Head of caudate nucleus (tissue), 42 donors: ENCODE measurements around the gene TMEM183A.

Source experiments
- DNase-seq, 42 donors: peaks; one replicate each; pipeline versions ENCODE4 v3.0.0 to v3.0.0-alpha.2; 2020 to 2021; ENCODE audit warnings: mixed read lengths in 7 of 42
- intact Hi-C: fragments of 100-400 bp; cut with DNase I; formaldehyde crosslinking; loops from one replicate; pipeline ENCODE4 v1.15.0; 2022

TMEM183A gene

DNA sequence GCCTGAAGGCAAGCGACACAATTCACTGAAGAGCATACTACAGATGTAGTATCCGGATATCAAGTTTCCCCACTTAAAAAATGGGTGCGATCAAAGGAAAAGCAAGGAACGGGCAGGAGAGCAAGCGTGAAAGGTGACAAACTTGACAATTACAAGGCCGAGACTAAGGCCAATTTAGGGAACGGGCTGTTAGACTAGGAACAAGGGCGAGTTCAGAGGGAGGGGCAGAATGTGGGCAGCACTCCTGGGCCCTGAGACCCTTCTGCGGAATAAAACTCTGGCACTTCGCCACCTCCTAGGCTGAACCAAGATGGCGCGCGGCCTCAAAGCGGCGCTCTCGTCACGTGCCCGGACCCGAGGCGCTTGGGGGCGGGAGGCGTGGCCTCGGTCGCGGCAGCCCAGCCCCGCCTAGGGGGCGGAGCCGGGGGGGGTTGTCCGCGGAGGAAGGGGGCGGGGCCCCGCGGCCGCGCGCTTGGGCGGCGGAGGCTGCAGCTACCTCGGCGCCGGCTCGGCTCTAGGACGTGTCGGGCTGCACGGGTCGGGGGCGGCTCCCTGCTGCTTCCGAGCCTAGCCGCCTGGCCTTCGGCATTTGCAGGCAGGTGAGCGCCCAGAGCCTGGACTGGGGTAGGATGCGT lies 19.0 kb downstream of the TMEM183A start, which contains the start of gene PPFIA4:
Gene PPFIA4, plus strand, starts transcription at position 461 of the 635 bp plus-strand sequence. CDS start 12,518 bp downstream, outside the sequence.
- intact Hi-C loops = no loop called here
- peak; percentile 62 to 95 (median 90) for DNase-seq

DNA sequence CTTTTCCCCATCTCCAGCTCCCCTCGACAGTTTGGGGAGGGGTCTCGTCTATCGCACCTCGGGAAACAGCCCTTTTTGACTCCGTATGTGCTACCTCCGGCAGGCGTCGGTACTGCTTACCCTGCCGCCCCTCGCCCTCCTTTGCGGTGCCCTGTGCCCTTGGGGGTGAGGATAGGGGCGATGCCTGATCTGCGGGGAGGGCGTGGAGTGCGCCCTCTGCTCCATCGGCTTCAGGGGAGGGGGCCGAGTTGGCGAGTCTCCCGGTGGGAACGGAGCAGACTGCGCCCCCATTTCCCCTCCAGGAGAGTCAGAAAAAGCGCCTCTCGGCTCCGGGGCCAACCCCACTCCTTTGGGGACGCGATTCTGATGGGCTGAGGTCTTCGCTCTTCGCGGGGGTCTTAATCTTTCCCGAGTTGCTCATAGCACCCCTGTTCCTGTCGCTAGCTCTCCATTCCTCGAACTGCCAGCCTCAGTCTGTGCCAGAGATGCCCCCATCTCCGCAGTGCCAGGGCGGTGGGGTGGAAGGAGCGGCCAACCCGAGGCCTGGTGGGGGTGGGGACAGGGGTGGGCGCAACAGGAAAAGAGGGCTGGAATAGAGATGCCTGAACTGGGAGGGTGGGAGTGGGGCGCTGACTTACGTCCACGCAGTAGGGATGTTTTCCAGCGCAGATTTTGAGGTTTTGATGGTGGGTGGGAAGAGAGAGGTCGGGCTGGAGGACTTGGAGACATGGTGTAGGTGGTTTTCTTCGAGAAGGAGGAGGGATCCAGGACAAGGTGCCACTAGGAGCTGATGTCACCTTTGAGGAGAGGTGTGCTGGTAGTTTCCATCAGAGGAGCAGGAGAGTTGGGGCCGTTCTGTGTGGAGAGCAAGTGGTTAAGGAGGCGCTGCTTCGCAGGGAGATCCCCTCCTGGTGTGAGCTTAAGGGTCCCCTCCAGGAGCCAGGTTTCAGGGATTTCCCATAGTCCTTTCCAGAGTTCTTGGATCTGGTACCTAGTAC lies 19.8 kb downstream of the TMEM183A start:
- intact Hi-C loops = no loop called here
- peak in 9 of 42 donors; percentile 31 to 62 (median 47) for DNase-seq

DNA sequence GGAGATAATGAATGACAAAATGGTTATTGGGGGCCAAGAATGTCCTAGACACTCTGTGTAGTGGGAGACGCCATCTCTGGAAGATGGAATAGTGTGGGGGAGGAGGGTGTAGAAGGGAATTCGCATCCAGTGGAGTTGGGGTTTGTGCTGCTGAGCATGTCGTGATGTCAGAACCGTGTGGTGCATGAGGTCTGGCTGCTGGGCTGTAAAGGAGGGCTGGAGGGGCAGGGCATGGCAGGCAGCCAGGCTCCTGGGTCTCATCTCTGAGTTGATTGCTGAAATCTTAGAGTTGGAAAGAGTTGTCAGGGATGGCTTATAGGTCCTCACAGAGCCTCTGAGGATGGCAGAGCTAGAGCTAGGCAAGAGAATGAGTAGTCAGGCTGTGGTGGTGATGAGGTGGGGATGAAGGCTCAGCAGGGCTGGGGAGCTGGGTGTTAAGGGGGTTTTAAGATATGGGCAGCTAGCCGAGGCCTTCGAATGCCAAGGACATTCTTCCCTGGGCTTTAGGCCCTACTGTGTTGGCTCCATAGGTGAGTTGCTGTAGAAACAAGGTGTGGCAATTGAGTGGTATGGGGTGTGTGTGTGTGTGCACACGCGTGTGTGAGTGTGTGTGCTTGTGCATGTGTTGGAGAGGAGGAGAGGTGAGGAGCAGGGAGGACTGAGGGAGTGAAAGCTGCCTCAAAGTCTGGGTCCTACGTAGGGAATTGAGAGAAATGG lies 21.1 kb downstream of the TMEM183A start:
- intact Hi-C loops = no loop called here
- DNase-seq = peak in 3 of 42 donors; percentile 19 to 67 (median 64)

DNA sequence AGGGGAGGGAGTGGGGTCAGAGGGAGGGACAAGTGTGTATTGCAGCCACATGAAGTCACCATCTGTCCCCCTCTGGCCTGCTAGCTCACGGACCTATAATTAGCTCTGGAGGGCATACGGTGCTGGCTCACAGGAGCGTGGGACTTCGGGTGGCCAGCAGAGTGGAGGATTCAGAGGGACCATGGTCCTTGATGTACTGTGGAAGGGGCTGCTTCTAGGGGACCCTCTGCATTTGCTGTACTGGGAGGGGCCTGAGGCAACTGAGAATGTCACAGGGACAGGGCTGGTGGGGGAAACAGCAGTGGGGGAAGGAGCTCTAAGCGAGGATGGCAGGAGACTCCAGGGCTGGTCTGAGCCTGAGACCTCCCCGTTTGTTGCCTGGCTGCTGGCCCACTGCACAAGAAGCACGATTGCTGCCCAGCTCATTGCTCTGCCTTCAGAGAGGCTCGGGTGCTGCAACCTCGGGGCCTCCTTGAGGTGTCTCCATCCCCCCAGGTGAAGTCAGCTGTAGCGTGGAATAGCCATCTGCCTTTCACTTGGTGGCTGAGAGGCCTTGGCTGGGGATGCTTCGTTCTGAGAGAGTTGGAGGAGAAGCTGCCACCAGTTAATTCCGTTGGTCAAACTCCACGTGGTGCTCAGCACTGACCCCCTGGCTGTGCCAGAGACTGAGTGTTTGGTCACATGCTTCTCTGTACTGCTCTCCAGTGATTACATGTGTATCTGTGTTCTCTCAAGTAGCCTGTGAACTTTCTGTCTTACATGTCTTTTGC lies 21.8 kb downstream of the TMEM183A start:
- intact Hi-C loops = no loop called here
- no peak for DNase-seq

DNA sequence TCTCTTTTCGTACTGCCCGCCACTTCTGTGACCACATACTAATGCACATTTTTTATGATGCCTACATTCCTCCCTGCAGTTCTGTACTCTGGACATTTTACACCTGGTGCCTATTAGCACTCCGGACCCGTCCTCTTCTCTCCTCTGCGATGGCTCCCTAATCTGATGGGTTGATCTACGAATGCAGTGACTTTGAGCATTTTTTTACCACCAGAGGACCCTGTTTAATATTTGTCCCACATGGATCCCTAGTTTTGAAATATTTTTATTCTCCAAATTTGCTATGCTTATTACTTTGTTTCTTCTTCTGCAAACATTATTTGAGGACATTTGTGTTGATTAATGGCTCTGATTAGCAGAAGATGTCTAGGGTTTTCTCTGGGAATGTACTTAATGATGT lies 24.3 kb downstream of the TMEM183A start:
- intact Hi-C loops = no loop called here
- no peak for DNase-seq

DNA sequence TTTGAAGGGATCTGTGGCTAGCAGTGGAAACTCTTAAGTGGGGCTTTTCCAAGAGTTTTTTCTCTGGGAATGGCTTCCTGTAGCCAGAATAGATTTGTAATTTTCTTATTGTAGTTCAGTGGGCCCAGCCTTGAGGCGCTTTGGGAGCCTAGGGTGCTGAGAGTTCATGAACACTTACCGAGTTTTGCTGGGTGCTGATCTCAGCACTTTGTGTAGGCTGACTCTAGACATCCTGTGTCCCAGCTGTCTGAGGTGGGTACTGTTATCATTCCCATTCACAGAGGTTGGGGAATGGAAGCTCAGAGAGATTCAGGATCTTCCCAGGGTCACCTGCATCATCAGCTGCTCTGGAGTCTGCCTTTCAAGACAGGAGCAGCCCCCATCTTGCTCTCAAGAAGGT lies 26.1 kb downstream of the TMEM183A start:
- intact Hi-C loops = no loop called here
- peak in 1 of 42 donors; percentile 46 for DNase-seq

DNA sequence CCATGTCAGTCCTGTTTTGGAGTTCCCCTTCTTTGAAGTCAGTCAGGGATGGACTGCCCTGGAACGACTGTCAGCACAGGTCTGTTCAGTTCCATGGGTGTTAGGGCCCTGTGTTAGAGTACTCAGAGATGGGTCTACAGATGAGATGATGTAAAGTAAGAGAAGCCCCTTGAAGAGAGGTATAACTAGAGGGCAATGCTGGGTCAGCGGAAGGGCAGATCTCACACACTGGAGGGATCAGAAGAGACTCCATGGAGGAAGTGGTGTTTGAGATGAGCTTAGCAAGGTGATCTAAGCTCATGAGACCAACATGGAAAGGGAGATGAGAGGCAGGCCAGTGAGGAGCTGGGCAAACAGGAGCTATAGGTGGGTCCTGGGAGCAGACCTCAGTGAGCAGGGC lies 26.7 kb downstream of the TMEM183A start:
- DNase-seq = no peak

DNA sequence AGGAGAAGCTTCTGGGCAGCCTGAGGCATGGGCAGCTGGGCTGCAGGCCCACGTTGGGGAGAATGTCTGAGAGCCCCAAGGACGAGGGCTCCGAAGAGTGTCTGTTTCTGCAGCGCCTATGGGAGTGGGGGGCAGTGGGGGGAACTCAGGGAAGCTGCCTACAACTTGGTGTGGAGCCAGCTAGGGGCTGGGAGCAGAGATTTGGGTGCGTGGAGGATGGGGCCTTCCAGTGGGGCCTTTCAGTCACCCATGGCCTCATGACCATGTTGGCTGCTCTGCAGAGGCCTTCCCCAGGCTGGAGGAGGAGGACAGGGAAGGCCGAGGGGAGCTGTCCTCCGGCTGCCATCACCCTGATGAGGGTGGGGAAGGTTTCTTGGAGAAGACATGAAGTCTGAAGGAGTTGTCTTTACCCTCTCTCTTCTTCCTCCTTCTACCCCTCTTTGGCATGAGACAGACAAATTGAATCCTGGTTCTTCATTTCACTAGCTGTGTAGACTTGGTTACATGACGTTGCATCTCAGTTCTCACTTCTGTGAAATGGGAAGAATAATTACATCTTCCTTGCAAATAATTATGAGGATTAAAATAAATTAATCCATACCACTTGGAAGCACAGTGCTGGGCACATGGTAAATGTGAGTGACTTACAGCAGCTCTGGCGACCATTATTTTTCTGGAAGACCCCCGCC lies 27.4 kb downstream of the TMEM183A start:
- DNase-seq = no peak
- intact Hi-C loops = loop anchor here (5.0 kb wide), 2 partner anchors 93 to 233 kb away; partner anchors contain the start of gene ADORA1

More for the DNA sequence above, 26.7 kb downstream of the TMEM183A start:
- intact Hi-C loops = no loop called here

DNA sequence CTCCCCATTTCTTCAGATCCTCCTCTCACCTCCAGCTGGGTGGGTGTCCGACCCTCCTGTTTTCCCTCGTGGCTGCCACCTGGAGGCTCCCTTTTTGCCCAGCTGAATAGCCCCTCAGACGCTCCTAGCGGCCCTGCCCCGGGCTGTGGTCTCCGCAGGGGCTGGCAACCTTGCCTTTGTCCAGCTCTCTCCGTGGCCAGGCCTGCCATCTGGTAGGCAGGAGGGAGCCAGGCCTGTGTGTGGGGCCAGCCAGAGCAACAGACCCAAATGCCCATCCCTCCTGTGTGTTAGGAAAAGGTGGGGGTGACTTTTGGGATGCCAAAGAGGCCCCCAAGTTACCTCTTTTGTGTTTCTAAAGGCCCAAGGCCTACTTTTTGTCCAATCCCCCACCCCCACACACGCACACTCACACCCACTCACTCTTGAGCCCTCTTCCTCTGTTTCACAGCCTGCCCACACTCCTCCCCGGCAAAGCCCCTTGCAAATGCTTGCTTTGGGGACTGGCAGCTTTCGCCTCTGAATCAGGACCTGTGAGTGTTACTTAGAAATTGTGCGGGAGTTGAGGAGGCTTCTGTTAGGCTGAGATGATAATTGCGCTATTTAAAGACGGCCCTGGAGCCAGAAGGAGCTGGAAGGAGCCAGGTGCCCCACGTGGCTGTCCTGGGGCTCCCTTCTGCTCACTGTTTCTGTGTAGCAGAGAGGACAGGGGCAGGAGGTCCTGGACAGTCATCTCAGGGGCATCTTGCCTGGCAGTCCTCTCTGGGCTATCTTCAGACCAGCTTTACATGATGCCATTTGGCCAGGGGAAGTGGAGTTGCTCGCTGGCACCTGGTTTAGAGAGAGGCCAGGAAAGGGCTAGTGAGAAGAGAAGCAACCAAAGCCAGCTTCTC lies 28.2 kb downstream of the TMEM183A start:
- peak in 7 of 42 donors; percentile 23 to 66 (median 46) for DNase-seq
- intact Hi-C loops = loop anchor here (5.0 kb wide), 2 partner anchors 92 to 232 kb away; partner anchors contain the start of gene ADORA1

DNA sequence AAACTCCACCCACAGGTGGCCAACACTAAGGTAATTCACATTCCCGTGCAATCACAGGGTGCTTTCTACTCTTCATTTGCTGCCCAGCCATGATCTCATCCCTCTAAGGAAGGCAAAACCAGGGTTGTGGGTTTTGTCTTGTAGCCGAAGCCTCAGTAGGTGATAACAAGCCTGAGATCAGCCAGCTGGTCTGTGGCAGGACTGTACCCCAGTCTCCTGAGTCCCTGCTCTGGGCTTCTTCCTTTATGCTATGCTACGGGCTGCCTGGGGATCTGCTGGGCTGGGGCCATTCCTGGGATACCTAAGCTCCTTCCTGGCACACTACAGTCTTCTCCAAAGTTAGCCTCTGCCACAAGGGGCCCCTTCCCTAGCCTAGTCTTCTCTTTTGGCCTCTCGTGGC lies 29.0 kb downstream of the TMEM183A start:
- no peak for DNase-seq
- intact Hi-C loops = loop anchor here (5.0 kb wide), 2 partner anchors 91 to 231 kb away; partner anchors contain the start of gene ADORA1

DNA sequence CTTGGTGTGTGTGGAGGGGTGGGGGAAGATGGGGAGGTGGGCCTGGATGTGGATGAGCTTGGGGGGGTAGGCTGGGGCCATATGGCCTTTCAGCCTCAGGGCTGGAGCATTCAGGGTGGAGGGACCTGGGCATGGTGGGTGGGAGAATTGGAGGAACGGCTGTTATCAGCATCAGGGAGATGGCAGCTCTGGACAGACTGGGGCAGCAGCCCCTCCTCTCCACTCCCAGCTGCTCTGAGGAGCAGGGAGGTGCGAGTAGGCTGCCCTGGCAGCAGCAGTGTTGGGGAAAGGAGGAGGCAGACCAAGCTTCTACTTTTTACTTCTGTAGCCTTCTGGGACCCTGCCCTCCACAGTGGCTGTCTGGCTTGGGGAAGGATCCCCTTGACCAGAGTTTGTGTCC lies 29.4 kb downstream of the TMEM183A start:
- peak in 1 of 42 donors; percentile 10 for DNase-seq
- intact Hi-C loops = loop anchor here (5.0 kb wide), 2 partner anchors 91 to 231 kb away; partner anchors contain the start of gene ADORA1

DNA sequence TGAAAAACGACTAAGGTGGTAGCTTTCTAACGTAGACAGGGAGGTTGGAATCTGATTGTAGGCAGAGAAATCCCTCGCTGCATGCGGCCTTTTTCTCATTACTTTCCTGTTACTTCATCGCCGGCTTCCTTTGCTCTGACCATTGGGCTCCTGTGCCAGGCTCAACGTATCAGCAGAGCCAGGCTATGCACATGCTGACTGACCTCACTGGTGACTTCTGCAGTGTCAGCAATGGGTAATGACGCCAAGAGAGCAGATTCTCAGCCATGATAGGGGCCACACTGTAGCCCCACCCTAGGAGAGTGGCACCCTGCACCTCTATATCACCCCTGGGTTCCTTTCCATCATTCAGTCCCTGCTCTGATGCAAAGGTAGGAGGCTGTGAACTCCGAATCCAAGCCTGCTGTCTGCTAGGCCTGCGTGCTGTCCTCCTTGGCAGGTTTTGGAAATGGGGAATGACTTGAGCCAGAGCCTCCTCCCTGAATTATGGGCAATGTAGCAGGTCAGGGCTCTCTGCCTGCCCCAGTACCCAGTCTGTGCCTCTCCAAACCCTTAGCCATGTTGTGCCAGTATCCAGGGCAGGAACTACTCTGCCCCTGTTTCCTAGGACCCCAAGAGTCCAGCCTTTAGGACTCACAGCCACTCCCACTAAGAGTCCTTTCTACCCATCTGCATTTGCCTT lies 30.5 kb downstream of the TMEM183A start:
- intact Hi-C loops = loop anchor here (2.0 to 5.0 kb wide), 3 partner anchors 90 to 230 kb away; partner anchors contain the start of gene ADORA1
- peak in 3 of 42 donors; percentile 9 to 37 (median 9) for DNase-seq

DNA sequence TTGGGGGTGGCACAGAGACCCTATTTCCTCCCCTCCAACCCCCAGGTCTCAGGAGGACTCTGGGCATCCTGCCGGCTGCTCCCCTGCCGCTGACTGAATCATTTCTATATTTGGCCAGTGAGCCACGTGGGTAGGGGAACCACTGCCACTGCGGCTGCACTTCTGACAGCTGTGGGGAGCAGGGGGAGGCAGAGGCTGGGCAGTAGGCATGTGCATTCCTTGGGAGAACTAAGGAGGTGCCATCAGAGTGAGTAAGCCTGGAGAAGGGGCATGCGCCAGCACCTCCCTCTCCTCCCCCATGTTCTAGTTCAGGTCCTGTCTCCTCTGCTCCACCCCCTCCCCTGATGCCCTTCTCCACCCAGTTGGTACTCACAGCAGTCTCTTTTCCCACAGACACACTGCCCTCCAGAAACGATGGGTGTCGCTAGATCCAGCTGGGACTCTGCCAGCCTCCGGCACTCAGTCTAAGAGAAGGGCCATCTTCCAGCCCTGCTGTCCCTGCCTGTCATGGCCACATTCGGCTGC lies 31.1 kb downstream of the TMEM183A start:
- intact Hi-C loops = loop anchor here (2.0 to 5.0 kb wide), 3 partner anchors 89 to 229 kb away; partner anchors contain the start of gene ADORA1
- peak in 41 of 42 donors; percentile 46 to 89 (median 66) for DNase-seq

DNA sequence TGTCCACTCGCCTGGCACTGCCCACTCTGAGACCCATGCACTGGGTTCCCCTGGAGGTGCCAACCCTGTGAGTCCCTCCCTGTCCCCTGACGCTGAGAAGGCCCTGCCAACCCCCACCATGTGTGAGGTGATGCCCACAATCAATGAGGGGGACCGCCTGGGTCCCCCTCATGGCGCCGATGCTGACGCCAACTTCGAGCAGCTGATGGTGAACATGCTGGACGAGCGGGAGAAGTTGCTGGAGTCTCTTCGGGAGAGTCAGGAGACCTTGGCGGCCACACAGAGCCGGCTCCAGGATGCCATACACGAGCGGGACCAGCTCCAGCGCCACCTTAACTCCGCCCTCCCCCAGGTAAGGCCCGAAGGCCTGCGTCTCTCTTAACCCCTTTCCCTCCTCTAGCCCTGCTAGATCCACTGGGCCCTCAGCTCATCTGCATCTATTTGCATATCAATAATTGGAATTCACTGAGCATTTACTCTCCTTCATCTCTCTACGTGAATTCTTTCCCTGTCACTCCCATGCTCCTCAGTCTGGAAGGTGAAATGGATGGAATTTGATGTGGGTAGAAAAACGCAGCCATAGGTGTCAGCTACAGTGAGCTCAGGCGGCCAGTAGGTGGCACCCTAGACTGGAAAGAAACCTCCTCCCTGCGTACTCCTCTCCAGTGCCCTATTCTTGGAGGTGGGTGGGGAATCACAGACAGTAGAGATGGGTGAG lies 31.9 kb downstream of the TMEM183A start:
- intact Hi-C loops = loop anchor here (2.0 to 5.0 kb wide), 3 partner anchors 88 to 228 kb away; partner anchors contain the start of gene ADORA1
- peak; percentile 65 to 94 (median 86) for DNase-seq
